ENCODE data around the gene CHRND. TPM values are rescaled to one million over a fixed set of nuclear protein-coding genes. Genes with fewer than 3 reads are reported as not detected.

The CHRND gene
- total RNA-seq, 1 donor from 2014 or later, result not detected

DNA sequence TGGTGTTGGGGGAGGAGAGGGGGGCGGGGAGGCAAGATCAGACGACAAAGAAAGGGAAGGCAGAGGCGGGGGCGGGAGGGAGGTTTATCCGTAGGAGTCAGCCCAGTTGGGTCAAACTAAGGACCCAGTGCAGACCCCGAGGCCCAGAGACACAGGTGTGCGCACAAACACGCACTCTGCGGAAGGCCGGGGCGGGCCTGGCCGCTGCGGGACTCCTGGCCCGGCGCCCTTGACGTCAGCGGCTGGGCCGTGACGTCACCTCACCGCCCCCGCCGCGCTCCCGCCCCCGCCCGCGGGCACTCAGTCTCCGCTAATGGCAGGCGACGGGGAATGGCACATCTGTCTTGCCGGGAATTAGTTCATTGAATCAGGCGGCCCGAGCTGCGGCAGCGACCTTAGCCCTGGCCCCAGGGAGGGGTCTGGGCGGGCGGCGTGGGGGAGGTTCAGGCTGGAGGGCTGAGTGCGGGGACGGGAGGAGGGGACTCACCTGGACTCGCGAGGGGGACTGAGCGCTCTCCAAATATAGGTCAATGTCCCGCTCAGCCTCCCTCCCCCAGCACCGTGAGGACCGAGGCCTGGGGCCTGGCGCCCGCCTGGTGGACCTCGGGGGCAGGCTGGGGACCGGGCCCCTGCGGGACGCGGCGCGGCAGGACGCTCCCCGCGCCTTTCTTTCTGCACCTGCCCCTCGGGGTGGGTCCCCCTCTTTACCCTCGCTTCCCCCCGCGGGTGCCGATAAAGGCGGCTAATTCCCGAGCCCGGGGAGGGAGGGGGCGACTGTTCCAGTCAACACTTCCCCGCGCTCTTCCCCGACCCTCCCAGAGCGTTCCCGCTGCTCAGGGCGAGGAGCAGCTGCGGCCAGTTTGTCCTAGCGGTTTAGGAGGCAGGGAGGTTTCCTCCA, 22.8 kb upstream of the CHRND start:
- no peak for DNase-seq (ENCODE audit: low read depth)

GRCh38 chr2:232503809-232504323, 22.1 kb upstream of the CHRND start:
- DNase-seq (ENCODE audit: low read depth), result no peak

DNA sequence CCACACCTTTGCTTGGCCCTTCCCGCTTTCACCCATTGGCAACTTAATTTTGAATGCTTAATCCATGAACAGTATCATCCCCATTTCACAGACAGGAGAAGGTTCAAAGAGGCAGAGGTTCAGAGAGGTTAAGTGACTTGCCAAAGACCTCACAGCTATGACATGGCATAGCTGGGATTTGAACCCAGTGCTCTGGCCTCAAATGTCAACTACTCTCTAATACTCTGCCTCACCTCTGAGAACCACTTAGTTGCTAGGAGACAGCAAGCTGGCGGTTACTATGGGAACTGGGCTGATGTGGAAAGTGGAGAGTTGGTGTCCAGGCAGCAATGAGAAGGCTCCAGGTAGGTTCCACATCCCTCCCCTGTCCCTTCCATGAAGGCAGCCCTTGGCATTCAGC, 21.5 kb upstream of the CHRND start:
- DNase-seq (ENCODE audit: low read depth), result peak; percentile 6

GRCh38 chr2:232505856-232506255, 20.1 kb upstream of the CHRND start:
- no peak for DNase-seq (ENCODE audit: low read depth)

DNA sequence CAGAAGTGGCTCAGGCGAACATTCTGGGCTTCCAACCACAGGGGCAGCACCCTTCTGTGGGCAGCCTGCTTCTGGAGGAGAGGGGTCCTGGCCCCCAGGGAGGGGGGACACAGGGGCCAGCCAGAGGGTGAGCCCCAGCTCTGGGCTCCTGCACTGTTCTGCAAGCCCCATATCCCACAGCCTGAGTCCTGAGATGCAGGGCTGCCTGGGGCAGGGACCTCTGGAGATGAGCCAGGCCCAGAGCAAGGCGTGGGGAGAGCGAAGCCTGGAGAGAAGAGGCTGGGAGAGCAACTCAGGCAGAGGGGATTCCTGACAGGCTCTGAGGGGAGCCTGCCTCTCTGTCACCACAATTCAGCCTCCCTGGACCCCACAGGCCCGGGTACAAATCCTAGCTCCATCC, 19.3 kb upstream of the CHRND start:
- no peak for DNase-seq (ENCODE audit: low read depth)

DNA sequence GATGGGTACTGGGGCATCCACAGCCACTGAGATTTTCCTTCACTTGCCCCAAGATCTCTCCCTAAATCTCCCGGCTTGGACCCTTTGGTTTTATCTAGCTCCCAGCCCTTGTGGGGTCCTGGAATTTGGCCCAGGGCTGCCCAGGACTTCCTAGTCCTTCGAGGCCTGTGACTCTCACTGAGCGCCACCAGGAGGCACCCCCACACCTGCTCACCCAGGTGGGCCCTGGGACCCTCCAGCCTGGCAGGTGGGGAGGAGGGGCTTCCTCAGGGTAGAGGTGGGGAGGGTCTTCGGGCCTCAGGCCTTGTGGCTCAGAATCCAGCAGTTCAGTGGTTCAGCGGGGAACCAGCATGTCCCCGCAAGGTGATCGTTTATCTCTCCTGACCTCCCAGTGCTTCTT, 17.7 kb upstream of the CHRND start:
- no peak for DNase-seq (ENCODE audit: low read depth)

- DNase-seq (ENCODE audit: low read depth), result no peak
These were observed 14.5 kb upstream of the CHRND start for GRCh38 chr2:232511336-232511890.

DNA sequence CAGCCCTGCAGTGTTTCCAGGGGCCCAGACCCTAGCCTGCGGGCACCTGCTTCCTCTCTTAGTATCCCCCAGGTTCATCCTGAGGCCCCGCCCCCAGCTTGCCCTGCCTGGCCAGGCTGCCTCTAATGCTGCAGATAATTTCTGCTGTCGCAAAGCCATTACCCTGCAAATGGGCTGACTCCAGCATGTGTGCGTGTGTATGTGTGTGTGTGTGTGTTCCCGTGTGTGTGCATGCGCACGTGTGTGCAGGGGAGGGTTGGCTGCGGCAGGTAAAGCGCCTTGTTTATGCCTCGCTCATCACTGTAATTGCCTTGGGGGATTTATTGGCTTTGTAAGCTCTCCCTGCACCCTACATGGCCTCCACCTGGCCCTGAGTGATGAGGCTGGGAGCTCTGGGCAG, 13.4 kb upstream of the CHRND start:
- DNase-seq (ENCODE audit: low read depth), result no peak

DNA sequence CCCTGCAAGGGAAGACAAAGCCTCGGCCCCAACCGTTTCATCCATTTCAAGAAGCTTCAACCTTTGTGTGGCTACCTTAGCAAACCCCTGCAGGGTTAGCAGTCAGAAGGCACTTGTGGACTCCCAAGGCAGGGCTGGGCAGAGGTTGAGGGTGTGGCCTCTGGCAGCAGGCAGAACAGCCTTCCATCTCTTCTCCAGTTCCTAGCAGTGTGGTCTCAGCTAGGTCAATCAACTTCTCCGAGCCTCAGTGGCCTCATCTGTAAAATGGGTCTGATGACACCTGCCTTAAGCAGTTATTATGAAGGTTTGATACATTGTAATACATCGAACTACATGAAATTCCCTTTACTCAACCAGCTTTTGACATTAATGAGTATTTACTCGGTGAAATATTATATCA, 12.6 kb upstream of the CHRND start:
- DNase-seq (ENCODE audit: low read depth), result no peak

- DNase-seq (ENCODE audit: low read depth), result no peak
These were observed 10.3 kb upstream of the CHRND start for GRCh38 chr2:232515639-232516038.

GRCh38 chr2:232516551-232516950, 9.4 kb upstream of the CHRND start:
- DNase-seq (ENCODE audit: low read depth), result no peak

GRCh38 chr2:232518844-232519243, 7.1 kb upstream of the CHRND start:
- DNase-seq (ENCODE audit: low read depth), result no peak

GRCh38 chr2:232519581-232520438, 6.2 kb upstream of the CHRND start, which contains the start of gene PRSS56:
Gene PRSS56 (plus strand): TSS chr2:232520388. CDS start chr2:232520599, 211 bp downstream.
- no peak for DNase-seq (ENCODE audit: low read depth)

DNA sequence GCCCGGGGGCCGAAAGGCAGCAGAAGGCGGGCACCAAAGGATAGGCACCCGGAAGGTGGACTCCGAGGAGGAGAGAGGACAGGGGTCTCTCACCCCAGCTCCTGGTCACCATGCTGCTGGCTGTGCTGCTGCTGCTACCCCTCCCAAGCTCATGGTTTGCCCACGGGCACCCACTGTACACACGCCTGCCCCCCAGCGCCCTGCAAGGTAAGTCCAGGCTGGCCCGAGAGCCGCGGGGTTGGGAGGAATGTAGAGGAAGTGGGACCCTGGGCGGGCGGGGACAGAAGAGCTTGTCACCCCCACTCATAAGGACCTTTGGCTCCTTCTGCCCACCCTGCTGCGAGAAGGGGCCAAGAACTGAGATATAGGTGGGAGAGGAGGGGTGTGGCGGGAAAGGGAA, 5.5 kb upstream of the CHRND start:
- no peak for DNase-seq (ENCODE audit: low read depth)

DNA sequence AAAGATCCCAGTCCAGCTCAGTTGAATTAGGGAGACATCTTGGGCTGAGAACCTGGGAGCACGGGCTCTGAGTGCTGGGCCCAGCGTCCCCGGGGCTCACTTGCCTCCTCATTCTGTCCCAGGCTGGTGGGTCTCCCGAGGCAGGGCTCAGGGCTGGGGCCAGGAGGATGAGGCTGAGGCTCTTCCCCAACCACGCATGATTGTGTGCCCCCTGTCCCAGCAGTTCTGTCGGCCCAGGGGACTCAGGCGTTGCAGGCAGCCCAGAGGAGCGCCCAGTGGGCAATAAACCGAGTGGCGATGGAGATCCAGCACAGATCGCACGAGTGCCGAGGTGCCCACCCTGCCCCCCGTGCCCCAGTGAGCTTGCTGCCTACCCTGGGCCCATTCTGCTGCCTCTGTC, 4.9 kb upstream of the CHRND start:
- no peak for DNase-seq (ENCODE audit: low read depth)

GRCh38 chr2:232521959-232522622, 3.9 kb upstream of the CHRND start:
- DNase-seq (ENCODE audit: low read depth), result no peak

DNA sequence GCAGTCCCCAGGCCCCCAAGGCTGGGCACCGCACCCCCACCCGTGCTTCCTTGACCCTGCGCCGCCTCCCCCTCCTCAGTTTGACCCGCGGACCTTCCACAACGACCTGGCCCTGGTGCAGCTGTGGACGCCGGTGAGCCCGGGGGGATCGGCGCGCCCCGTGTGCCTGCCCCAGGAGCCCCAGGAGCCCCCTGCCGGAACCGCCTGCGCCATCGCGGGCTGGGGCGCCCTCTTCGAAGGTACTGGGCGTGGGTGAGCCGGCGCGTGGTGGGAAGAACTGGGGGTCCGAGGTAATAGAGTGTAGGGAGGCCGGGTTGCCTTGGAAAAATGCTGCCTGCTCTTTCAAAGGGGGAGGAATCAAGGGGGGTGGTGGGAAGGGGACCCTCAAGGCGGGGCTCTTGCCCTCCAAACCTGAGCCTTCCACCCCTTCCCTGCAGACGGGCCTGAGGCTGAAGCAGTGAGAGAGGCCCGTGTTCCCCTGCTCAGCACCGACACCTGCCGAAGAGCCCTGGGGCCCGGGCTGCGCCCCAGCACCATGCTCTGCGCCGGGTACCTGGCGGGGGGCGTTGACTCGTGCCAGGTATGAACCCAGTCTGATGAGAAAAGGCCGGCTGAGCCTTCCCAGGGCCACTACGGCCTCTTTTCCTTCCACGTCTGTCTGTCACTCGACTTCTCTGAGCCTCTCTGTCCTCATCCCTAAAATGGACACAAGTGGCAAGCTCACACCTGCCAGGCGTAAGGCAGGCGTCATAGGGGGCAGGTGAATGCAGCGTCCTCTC, 3.1 kb upstream of the CHRND start:
- DNase-seq (ENCODE audit: low read depth), result no peak

- no peak for DNase-seq (ENCODE audit: low read depth)
These were observed 2.6 kb upstream of the CHRND start for GRCh38 chr2:232523402-232523681.

DNA sequence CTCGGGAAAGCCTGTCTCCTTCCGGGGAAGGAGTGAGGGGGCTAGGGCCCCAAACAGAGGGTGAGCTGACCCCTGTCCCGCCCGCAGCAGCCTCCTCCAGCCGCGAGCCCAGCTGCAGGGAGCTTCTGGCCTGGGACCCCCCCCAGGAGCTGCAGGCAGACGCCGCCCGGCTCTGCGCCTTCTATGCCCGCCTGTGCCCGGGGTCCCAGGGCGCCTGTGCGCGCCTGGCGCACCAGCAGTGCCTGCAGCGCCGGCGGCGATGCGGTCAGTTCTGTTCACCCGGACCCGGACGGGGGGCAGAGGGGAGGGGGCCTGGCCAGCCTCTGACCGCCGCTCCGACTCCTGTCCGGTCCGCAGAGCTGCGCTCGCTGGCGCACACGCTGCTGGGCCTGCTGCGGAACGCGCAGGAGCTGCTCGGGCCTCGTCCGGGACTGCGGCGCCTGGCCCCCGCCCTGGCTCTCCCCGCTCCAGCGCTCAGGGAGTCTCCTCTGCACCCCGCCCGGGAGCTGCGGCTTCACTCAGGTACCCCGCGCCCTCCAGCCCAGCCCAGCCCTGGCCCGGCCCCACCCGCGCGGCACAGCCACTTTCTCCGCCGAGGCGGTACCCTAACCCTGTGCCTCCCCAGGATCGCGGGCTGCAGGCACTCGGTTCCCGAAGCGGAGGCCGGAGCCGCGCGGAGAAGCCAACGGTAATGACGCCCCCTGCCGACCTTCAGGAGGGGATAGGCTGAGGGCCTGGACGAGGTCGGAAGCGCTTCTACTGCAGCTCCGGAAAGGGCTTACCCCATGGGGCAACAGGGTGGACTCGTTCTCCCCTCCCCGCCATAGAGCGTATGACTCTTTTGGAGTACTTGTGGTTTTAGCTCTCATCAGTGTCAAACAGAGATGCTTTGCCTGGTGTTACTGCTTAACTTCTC, 2.0 kb upstream of the CHRND start:
- no peak for DNase-seq (ENCODE audit: low read depth)

DNA sequence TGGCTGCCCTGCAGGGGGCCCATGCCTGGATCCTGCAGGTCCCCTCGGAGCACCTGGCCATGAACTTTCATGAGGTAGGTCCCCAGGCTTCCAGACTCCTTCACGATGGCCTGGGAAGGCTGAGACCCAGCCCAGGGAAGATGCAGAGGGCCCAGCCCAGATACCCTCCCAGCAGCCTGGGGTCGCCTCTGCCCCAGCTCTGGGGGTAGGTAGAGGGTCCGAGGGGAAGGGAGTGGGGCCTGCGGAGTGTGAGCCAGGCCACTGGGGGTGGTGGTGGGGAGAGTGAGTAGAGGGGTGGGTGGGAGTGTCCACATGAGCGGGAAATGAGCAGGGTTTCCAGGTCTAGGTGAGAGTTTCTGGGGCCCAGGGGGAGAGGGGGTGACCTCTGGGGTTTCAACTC, 1.2 kb upstream of the CHRND start:
- DNase-seq (ENCODE audit: low read depth), result no peak

All from renal cortical epithelial cell (primary cell).